Erythroblast (primary cell): Measurements from ENCODE around the gene AK2.
A peak's percentile ranks its signal among the peaks of the same experiment; 100 is the strongest.
"Not testable (repeated sequence)": the region's sequence is repeated elsewhere in the genome, so short reads cannot be mapped to it uniquely, and the experiment has no call there.

Experiments used
- DNase-seq, 2 experiments: peaks; one replicate each; lab custom pipeline; 2025; lab: John Stamatoyannopoulos, UW
- GATA1 ChIP-seq: IDR thresholded peaks from 2 replicates; pipeline ENCODE4 v1.6.1; 2011; ENCODE audit warnings: low read depth, mild to moderate bottlenecking, control low read depth, low read length, moderate library complexity
- POLR2A ChIP-seq: IDR thresholded peaks from 2 replicates; pipeline ENCODE4 v1.6.1; 2011; ENCODE audit warnings: mild to moderate bottlenecking, low read length

The AK2 gene

GRCh38 chr1:33036526-33037503, at the start of gene AK2:
Gene AK2, minus strand, starts transcription at chr1:33036883. Its CDS starts 55 bp downstream, at chr1:33036828.
- peak; percentile 63 for TF ChIP-seq POLR2A
- no peak for TF ChIP-seq GATA1
- peak; percentile 96 to 97 for DNase-seq

- TF ChIP-seq POLR2A (no peak), GATA1 (no peak)
- peak; percentile 66 to 76 for DNase-seq
Observed at GRCh38 chr1:33086384-33086850, 49.7 kb upstream of the AK2 start.

- no peak for DNase-seq
Observed at GRCh38 chr1:33085332-33085731, 48.6 kb upstream of the AK2 start.

GRCh38 chr1:33082575-33083108, 46.0 kb upstream of the AK2 start:
- DNase-seq: no peak
- TF ChIP-seq POLR2A: no peak
- TF ChIP-seq GATA1: no peak

More at GRCh38 chr1:33085332-33085731, 48.6 kb upstream of the AK2 start:
- TF ChIP-seq GATA1: no peak
- no peak for TF ChIP-seq POLR2A

GRCh38 chr1:33081554-33082305, 45.0 kb upstream of the AK2 start:
- no peak for DNase-seq
- TF ChIP-seq GATA1 (no peak), POLR2A (no peak)

GRCh38 chr1:33080885-33081553, 44.3 kb upstream of the AK2 start, which contains the start of gene AZIN2:
Gene AZIN2, plus strand, starts transcription at chr1:33081153. Its CDS starts 1,097 bp downstream, at chr1:33082250.
- TF ChIP-seq POLR2A: no peak
- TF ChIP-seq GATA1: no peak
- peak; percentile 88 to 89 for DNase-seq

GRCh38 chr1:33080373-33080772, 43.7 kb upstream of the AK2 start:
- TF ChIP-seq GATA1 (no peak), POLR2A (no peak)
- DNase-seq: no peak

- no peak for TF ChIP-seq GATA1
- no peak for TF ChIP-seq POLR2A
- DNase-seq: no peak
Observed at GRCh38 chr1:33078030-33078591, 41.4 kb upstream of the AK2 start.

- no peak for DNase-seq
Observed at GRCh38 chr1:33074193-33074945, 37.7 kb upstream of the AK2 start.

GRCh38 chr1:33072707-33073106, 36.0 kb upstream of the AK2 start:
- TF ChIP-seq GATA1 (no peak), POLR2A (no peak)
- no peak for DNase-seq

More at GRCh38 chr1:33074193-33074945, 37.7 kb upstream of the AK2 start:
- TF ChIP-seq GATA1: no peak

- DNase-seq: no peak
- no peak for TF ChIP-seq GATA1
- TF ChIP-seq POLR2A: no peak
Observed at GRCh38 chr1:33070628-33071027, 33.9 kb upstream of the AK2 start.

GRCh38 chr1:33068108-33068507, 31.4 kb upstream of the AK2 start:
- not testable (repeated sequence) for DNase-seq

- DNase-seq: not testable (repeated sequence)
Observed at GRCh38 chr1:33066477-33066876, 29.8 kb upstream of the AK2 start.
